ENCODE results near the gene GALNS. TPM values are rescaled to one million over a fixed set of nuclear protein-coding genes. Genes with fewer than 3 reads are reported as not detected.

Gene GALNS
- total RNA-seq, 2 experiments from 2014 or later = 17.2 to 49.0 TPM

Other genes with a start within 250 kb of the GALNS start
- gene IL17C, start 218.4 kb downstream of the GALNS start, total RNA-seq (2014; rRNA removed; shearing (Covaris generic)) = not detected in 2 replicates
- gene IL17C, start 218.4 kb downstream of the GALNS start, total RNA-seq (2022) = 0.50 and 0.86 TPM in 2 replicates
- 601 and 647 TPM in 2 replicates for gene CYBA, start 205.9 kb downstream of the GALNS start, total RNA-seq (2014; rRNA removed; shearing (Covaris generic))
- gene CYBA, start 205.9 kb downstream of the GALNS start, total RNA-seq (2022) = 315 and 359 TPM in 2 replicates
- gene MVD, start 193.9 kb downstream of the GALNS start, total RNA-seq (2014; rRNA removed; shearing (Covaris generic)) = 65.6 and 74.4 TPM in 2 replicates
- gene MVD, start 193.9 kb downstream of the GALNS start, total RNA-seq (2022) = 136 and 158 TPM in 2 replicates
- gene SNAI3, start 170.4 kb downstream of the GALNS start, total RNA-seq (2014; rRNA removed; shearing (Covaris generic)) = 2.4 and 3.1 TPM in 2 replicates
- 1.6 and 3.3 TPM in 2 replicates for gene SNAI3, start 170.4 kb downstream of the GALNS start, total RNA-seq (2022)
- 39.2 and 52.4 TPM in 2 replicates for gene RNF166, start 150.5 kb downstream of the GALNS start, total RNA-seq (2014; rRNA removed; shearing (Covaris generic))
- gene RNF166, start 150.5 kb downstream of the GALNS start, total RNA-seq (2022) = 40.3 and 56.2 TPM in 2 replicates
- 18.5 and 21.9 TPM in 2 replicates for gene CTU2, start 150.4 kb downstream of the GALNS start, total RNA-seq (2014; rRNA removed; shearing (Covaris generic))
- gene CTU2, start 150.4 kb downstream of the GALNS start, total RNA-seq (2022) = 23.3 and 24.4 TPM in 2 replicates
- gene PIEZO1, start 71.7 kb downstream of the GALNS start, total RNA-seq (2014; rRNA removed; shearing (Covaris generic)) = 123 and 144 TPM in 2 replicates
- 154 and 157 TPM in 2 replicates for gene PIEZO1, start 71.7 kb downstream of the GALNS start, total RNA-seq (2022)
- gene CDT1, start 53.2 kb downstream of the GALNS start, total RNA-seq (2014; rRNA removed; shearing (Covaris generic)) = 82.7 and 90.2 TPM in 2 replicates
- gene CDT1, start 53.2 kb downstream of the GALNS start, total RNA-seq (2022) = 108 and 150 TPM in 2 replicates
- 168 and 216 TPM in 2 replicates for gene APRT, start 45.0 kb downstream of the GALNS start, total RNA-seq (2014; rRNA removed; shearing (Covaris generic))
- gene APRT, start 45.0 kb downstream of the GALNS start, total RNA-seq (2022) = 118 and 151 TPM in 2 replicates
- gene TRAPPC2L, start 180 bp upstream of the GALNS start, total RNA-seq (2014; rRNA removed; shearing (Covaris generic)) = 27.3 and 27.6 TPM in 2 replicates
- gene TRAPPC2L, start 180 bp upstream of the GALNS start, total RNA-seq (2022) = 34.2 and 44.9 TPM in 2 replicates
- not detected in 2 replicates for gene PABPN1L, start 9.7 kb upstream of the GALNS start, total RNA-seq (2014; rRNA removed; shearing (Covaris generic))
- 0.38 TPM in 1 of 2 replicates, not detected in the other for gene PABPN1L, start 9.7 kb upstream of the GALNS start, total RNA-seq (2022)
- gene CBFA2T3, start 120.3 kb upstream of the GALNS start, total RNA-seq (2014; rRNA removed; shearing (Covaris generic)) = 1.1 and 2.2 TPM in 2 replicates
- 30.8 and 48.0 TPM in 2 replicates for gene CBFA2T3, start 120.3 kb upstream of the GALNS start, total RNA-seq (2022)
- 97.9 and 112 TPM in 2 replicates for gene ACSF3, start 236.9 kb upstream of the GALNS start, total RNA-seq (2014; rRNA removed; shearing (Covaris generic))
- gene ACSF3, start 236.9 kb upstream of the GALNS start, total RNA-seq (2022) = 143 and 149 TPM in 2 replicates